Gastrocnemius medialis (tissue), 4 donors: ENCODE measurements around the gene ABCA6. TPM values are rescaled to one million over a fixed set of nuclear protein-coding genes. Genes with fewer than 3 reads are reported as not detected.
"Not testable (repeated sequence)": the region's sequence is repeated elsewhere in the genome, so short reads cannot be mapped to it uniquely, and the experiment has no call there.

Experiments used
- ATAC-seq, 2 donors: fragments of 150-250 bp; one replicate each; pipeline ENCODE4 v1.9.1; 2016
- DNase-seq, 2 donors: peaks; one replicate each; pipeline ENCODE4 v3.0.0-alpha.2; 2019
- H3K27ac ChIP-seq, 4 donors: fragments of 200-600 bp; sonication (generic); 1 replicate in 1 of 4; 2 replicates in 3 of 4; pipeline ENCODE4 v1.5.1; 2016 to 2018; ENCODE audit warnings: mild to moderate bottlenecking in 2 of 4, moderate library complexity in 1 of 4
- H3K27me3 ChIP-seq, 3 donors: fragments of 200-600 bp; sonication (generic) in 2 of 3; 1 replicate in 1 of 3; 2 replicates in 2 of 3; pipeline versions ENCODE4 v1.5.1 to v1.6.0; 2016 to 2019; ENCODE audit warnings: mild to moderate bottlenecking in 1 of 3, moderate library complexity in 1 of 3
- H3K36me3 ChIP-seq, 2 donors: fragments of 200-600 bp; sonication (generic) in 1 of 2; one replicate each; pipeline ENCODE4 v1.5.1; 2017 to 2018
- H3K4me1 ChIP-seq, 2 donors: fragments of 200-600 bp; sonication (generic) in 1 of 2; one replicate each; pipeline ENCODE4 v1.5.1; 2016 to 2017; ENCODE audit warnings: mild to moderate bottlenecking in 2 of 2
- H3K4me3 ChIP-seq, 4 donors: fragments of 200-600 bp; sonication (generic) in 3 of 4; 1 replicate in 1 of 4; 2 replicates in 3 of 4; pipeline ENCODE4 v1.5.1; 2016 to 2019; ENCODE audit warnings: mild to moderate bottlenecking in 2 of 4
- H3K9me3 ChIP-seq, 3 donors: fragments of 200-600 bp; sonication (generic) in 2 of 3; 1 replicate in 1 of 3; 2 replicates in 2 of 3; pipeline ENCODE4 v1.5.1; 2016 to 2019
- POLR2A ChIP-seq, 2 donors: fragments of 450-650 bp; IDR thresholded peaks; one replicate each; pipeline ENCODE4 v1.6.1; 2017; ENCODE audit warnings: antibody characterized with exemption in 2 of 2, mild to moderate bottlenecking in 2 of 2, moderate library complexity in 2 of 2
- in situ Hi-C, 4 donors: fragments of 200-750 bp; cut with MboI; loops; one replicate each; pipeline versions ENCODE4 v1.15.0 to v1.8.0; 2017; ENCODE audit warnings: low sequenced_read_pairs in 4 of 4
- intact Hi-C: fragments of 100-400 bp; cut with DNase I; formaldehyde crosslinking; loops from one replicate; pipeline ENCODE4 v1.15.1; 2023; ENCODE audit warnings: low total_unique reads
- total RNA-seq, 4 donors: library from RNA; depleted of rRNA; stranded (reverse); fragments of >200 nt; gene quantifications; one replicate each; pipeline versions ENCODE4 v1.1.0 to v1.2.3, GENCODE V29; 2016
- TF ChIP-seq, protein P1 (sequence below), 5 experiments: fragments of 450-650 bp in 3 of 5; fragments of 200-600 bp in 2 of 5; sonication (generic) in 2 of 5; IDR thresholded peaks in 4 of 5; conservative IDR thresholded peaks in 1 of 5; 1 replicate in 4 of 5; 2 replicates in 1 of 5; pipeline ENCODE4 v1.5.1; 2016 to 2019; ENCODE audit warnings: antibody characterized with exemption in 5 of 5, mild to moderate bottlenecking in 3 of 5, moderate library complexity in 3 of 5

ABCA6 gene
- total RNA-seq, 4 donors from 2014 or later, result 12.8 to 82.3 (median 15.7) TPM

DNA sequence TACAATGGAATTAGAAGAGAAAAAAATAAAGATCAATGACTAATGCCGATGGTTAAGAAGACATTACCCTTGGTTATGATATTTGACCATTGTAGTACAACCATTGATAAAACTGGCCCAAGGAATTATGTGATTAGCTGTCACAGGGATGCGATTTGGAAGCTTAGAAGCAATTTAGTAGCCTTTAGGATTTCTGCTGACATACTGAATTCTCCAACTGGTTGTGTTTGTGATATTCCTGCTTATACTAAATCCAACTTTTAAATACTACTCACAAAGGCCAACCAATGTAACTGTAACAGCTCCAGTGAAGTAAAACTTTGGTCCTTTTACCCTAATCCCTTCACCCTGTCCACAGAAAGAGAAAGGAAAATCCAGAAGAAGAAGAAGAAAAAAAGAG lies 31.4 kb upstream of the ABCA6 start:
- Histone ChIP-seq H3K27ac (no peak overlapping the region), H3K4me3 (no peak overlapping the region), H3K4me1 (peaks cover 0 to 5% of the 10 kb centered on the region in 2 donors), H3K36me3 (peaks cover 0 to 59% of the 10 kb centered on the region in 2 donors), H3K9me3 (no peaks in the 10 kb centered on the region), H3K27me3 (no peaks in the 10 kb centered on the region)
- intact Hi-C loops (no loop called here), in situ Hi-C loops (no loop called here)
- DNase-seq, result no peak
- no peak for ATAC-seq
- TF ChIP-seq, protein P1, sequence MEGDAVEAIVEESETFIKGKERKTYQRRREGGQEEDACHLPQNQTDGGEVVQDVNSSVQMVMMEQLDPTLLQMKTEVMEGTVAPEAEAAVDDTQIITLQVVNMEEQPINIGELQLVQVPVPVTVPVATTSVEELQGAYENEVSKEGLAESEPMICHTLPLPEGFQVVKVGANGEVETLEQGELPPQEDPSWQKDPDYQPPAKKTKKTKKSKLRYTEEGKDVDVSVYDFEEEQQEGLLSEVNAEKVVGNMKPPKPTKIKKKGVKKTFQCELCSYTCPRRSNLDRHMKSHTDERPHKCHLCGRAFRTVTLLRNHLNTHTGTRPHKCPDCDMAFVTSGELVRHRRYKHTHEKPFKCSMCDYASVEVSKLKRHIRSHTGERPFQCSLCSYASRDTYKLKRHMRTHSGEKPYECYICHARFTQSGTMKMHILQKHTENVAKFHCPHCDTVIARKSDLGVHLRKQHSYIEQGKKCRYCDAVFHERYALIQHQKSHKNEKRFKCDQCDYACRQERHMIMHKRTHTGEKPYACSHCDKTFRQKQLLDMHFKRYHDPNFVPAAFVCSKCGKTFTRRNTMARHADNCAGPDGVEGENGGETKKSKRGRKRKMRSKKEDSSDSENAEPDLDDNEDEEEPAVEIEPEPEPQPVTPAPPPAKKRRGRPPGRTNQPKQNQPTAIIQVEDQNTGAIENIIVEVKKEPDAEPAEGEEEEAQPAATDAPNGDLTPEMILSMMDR (IDR thresholded peaks at IDR 0.05 in 4 of 5, conservative IDR thresholded peaks at IDR 0.05 in 1 of 5), result no peak
- TF ChIP-seq POLR2A (IDR thresholded peaks at IDR 0.05), result no peak

DNA sequence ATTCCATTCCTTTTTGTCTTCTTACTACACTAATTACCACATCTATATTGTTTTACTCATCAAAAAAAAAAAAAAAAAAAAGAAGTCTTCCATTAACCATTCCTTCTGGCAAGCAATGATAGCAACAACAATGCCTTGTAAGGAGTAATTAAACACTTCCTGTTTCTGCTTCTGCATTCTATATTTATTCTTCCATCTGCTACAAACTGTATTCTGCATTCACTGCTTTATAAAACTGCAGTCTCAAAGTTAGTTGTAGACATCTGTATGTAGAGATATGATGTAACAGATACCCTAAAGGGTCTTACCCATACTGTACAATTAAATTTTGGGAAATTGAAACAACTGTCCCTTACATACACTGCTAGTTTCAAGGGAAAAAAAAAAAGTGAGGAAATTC lies 28.7 kb upstream of the ABCA6 start:
- ATAC-seq (no peak), DNase-seq (no peak)
- peaks cover 0 to 5% of the 10 kb centered on the region in 2 donors for H3K4me1 ChIP-seq
- H3K4me3 ChIP-seq, result no peak overlapping the region
- H3K27ac ChIP-seq, result no peak overlapping the region
- TF ChIP-seq, protein P1 (IDR thresholded peaks at IDR 0.05 in 4 of 5, conservative IDR thresholded peaks at IDR 0.05 in 1 of 5), result no peak
- TF ChIP-seq POLR2A (IDR thresholded peaks at IDR 0.05), result no peak
- H3K36me3 ChIP-seq, result peaks cover 0 to 60% of the 10 kb centered on the region in 2 donors
- H3K9me3 ChIP-seq, result no peaks in the 10 kb centered on the region
- in situ Hi-C loops (no loop called here), intact Hi-C loops (no loop called here)
- no peaks in the 10 kb centered on the region for H3K27me3 ChIP-seq

DNA sequence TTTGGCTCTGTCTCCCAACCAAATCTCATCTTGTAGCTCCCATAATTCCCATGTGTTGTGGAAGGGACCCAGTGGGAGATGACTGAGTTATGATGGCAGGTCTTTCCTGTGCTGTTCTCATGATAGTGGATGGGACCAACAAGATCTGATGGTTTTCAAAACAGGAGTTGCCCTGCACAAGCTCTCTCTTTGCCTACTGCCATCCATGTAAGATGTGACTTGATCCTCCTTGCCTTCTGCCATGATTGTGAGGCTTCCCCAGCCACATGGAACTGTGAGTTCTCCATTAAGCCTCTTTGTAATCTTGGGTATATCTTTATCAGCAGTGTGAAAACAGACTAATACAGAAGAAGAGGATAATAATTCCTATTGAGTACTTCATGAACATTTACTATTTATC lies 26.9 kb upstream of the ABCA6 start:
- H3K36me3 ChIP-seq, result peaks cover 0 to 43% of the 10 kb centered on the region in 2 donors
- DNase-seq, intact Hi-C loops, H3K27me3 ChIP-seq, H3K27ac ChIP-seq, H3K4me1 ChIP-seq, ATAC-seq, H3K4me3 ChIP-seq, H3K9me3 ChIP-seq, in situ Hi-C loops: not testable (repeated sequence)

DNA sequence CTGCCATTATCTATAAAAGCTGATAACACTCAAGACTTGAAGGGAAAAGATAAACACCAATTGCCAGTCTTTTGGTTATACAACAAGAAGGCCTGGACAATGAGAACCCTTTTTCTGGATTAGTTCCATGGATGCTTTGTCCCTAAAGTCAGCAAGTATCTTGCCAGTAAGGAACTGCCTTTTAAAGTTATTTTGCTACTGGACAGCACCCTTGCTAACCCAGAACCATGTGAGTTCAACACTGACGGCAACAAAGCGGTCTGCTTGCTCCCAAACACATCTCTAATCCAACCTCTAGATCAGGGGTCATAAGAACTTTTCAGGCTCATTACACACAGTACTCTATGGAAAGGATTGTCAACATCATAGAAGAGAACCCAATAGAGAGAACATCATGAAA lies 25.3 kb upstream of the ABCA6 start:
- Histone ChIP-seq H3K36me3 (peaks cover 0 to 43% of the 10 kb centered on the region in 2 donors), H3K4me3 (no peak overlapping the region), H3K27me3 (no peaks in the 10 kb centered on the region), H3K4me1 (peaks cover 0 to 5% of the 10 kb centered on the region in 2 donors), H3K27ac (no peak overlapping the region), H3K9me3 (no peaks in the 10 kb centered on the region)
- ATAC-seq, result no peak
- no peak for DNase-seq
- TF ChIP-seq, protein P1 (IDR thresholded peaks at IDR 0.05 in 4 of 5, conservative IDR thresholded peaks at IDR 0.05 in 1 of 5), result no peak
- no peak for TF ChIP-seq POLR2A (IDR thresholded peaks at IDR 0.05)
- in situ Hi-C loops, result no loop called here
- intact Hi-C loops, result no loop called here

DNA sequence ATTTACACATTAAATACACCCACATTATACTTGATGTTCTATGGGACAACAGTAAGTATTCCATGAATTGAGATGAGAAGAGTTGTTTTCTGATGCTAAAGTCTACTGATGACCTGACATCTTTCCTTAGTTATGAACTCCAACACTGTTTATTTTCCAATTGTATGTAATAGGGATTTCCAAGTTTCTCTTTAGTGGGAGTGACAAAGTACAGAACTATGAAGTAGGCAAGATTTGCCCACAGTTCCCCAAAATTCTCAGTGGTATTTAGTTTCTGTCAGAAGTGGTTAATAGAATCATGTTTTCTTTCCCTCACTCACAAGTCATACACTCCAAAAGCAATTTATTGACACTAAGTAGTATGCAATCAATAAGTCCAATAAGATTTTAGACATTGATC lies 22.5 kb upstream of the ABCA6 start:
- Histone ChIP-seq H3K9me3 (no peaks in the 10 kb centered on the region), H3K4me3 (no peak overlapping the region), H3K4me1 (no peaks in the 10 kb centered on the region), H3K27me3 (no peaks in the 10 kb centered on the region), H3K27ac (no peak overlapping the region), H3K36me3 (peaks cover 0 to 34% of the 10 kb centered on the region in 2 donors)
- intact Hi-C loops (no loop called here), in situ Hi-C loops (no loop called here)
- ATAC-seq (no peak), DNase-seq (no peak)
- no peak for TF ChIP-seq POLR2A (IDR thresholded peaks at IDR 0.05)
- TF ChIP-seq, protein P1 (IDR thresholded peaks at IDR 0.05 in 4 of 5, conservative IDR thresholded peaks at IDR 0.05 in 1 of 5), result no peak
